RWPE1 (cell line): ENCODE measurements around the gene LACC1.

Source experiments
- CTCF ChIA-PET: fragments of 350-600 bp; sonication (Branson Sonifier 250); formaldehyde crosslinking; extraction: SDS; loops from one replicate; lab custom pipeline; 2021; lab: Yijun Ruan, JAX
- POLR2A ChIA-PET: fragments of 400-600 bp; formaldehyde crosslinking; extraction: SDS; loops from one replicate; lab custom pipeline; 2020; ENCODE audit warnings: antibody characterized with exemption; ENCODE audit not compliant: low non-redundant PET; lab: Yijun Ruan, JAX
- DNase-seq: peaks from one replicate; pipeline ENCODE4 v3.0.0; 2012; ENCODE audit warnings: low spot score
- H3K27ac ChIP-seq: fragments of 450-650 bp; 2 replicates; pipeline ENCODE4 v1.5.1; 2017
- CTCF ChIP-seq: fragments of 450-650 bp; conservative IDR thresholded peaks from 2 replicates; pipeline ENCODE4 v1.5.1; 2017; ENCODE audit warnings: low read depth, mild to moderate bottlenecking

The LACC1 gene

DNA sequence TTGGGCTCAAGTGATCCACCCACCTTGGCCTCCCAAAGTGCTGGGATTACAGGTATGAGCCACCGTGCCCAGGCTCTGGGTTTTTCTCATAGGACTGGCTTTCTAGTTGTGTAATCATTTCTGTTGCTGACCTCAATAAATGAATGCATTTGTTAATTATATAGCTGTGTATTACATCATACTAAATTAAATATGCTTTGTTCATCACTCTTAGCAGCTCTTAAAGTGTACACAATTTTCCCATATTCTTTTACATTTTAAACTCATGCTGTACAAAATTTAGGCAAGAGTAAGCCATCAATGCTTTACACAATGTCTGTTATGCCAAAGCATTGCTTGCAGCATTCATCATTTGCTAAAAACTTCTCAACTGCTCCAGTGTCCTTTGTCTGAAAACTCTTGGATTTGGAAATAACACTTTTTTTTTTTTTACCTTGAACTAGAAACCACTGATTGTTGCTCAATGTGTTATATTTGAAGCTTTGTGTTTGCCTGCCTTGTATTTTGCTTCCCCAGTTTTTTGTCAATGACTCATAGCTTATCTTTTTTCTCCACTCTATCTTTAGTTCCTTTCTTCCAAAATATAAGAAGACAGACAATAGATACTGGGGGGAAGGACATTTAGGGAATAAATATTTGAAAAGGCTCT is 31.6 kb upstream of the LACC1 start:
- DNase-seq = peak; percentile 13
- ChIA-PET CTCF (no interaction called here), POLR2A (no interaction called here)
- H3K27ac ChIP-seq = no peak overlapping the region
- TF ChIP-seq CTCF = no peak

DNA sequence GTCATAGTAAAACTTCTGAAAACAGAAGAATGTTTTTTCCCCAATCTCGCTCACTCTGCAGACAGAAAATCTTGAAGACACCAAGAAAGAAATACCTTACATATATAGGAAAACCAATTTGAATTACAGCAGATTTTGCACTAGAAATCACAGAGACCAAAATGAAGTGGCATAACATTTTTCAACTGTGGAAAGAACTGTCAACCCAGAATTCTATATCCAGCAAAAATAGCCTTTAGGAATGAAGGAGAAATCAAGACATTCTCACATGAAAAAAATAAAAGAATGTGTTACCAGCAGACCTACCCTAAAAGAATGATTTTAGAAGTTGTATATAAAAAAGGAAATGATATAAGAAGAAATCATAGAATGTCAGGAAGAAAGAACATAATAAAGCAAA is 28.8 kb upstream of the LACC1 start:
- CTCF ChIA-PET = no interaction called here
- no peak for DNase-seq
- TF ChIP-seq CTCF = no peak
- POLR2A ChIA-PET = no interaction called here
- H3K27ac ChIP-seq = no peak overlapping the region

- ChIA-PET POLR2A (no interaction called here), CTCF (no interaction called here)
- H3K27ac ChIP-seq = no peak overlapping the region
- DNase-seq = no peak
- TF ChIP-seq CTCF = no peak
Measured at GRCh38 chr13:43852923-43853404, 26.7 kb upstream of the LACC1 start.

GRCh38 chr13:43861863-43862262 is 17.8 kb upstream of the LACC1 start:
- CTCF ChIA-PET = no interaction called here

GRCh38 chr13:43864921-43865320 is 14.8 kb upstream of the LACC1 start:
- DNase-seq = no peak
- ChIA-PET CTCF (no interaction called here), POLR2A (no interaction called here)
- H3K27ac ChIP-seq = no peak overlapping the region
- TF ChIP-seq CTCF = no peak

More at GRCh38 chr13:43861863-43862262, 17.8 kb upstream of the LACC1 start:
- no peak for TF ChIP-seq CTCF
- no peak overlapping the region for H3K27ac ChIP-seq
- POLR2A ChIA-PET = no interaction called here
- no peak for DNase-seq

GRCh38 chr13:43865892-43866291 is 13.8 kb upstream of the LACC1 start:
- TF ChIP-seq CTCF = no peak
- ChIA-PET CTCF (interaction anchor here (0.6 kb wide), 1 partner anchor 447 kb away, joined by 4 read pairs; no protein-coding TSS in a partner anchor), POLR2A (no interaction called here)
- H3K27ac ChIP-seq = no peak overlapping the region
- DNase-seq = no peak
